Esophagus squamous epithelium (tissue), 4 donors: Measurements from ENCODE around the gene HLA-DQA2.

Source experiments
- CTCF ChIP-seq, 6 experiments: fragments of 450-650 bp in 4 of 6; fragments of 200-600 bp in 2 of 6; sonication (generic) in 2 of 6; IDR thresholded peaks; one replicate each; pipeline ENCODE4 v1.5.1; 2016 to 2019; ENCODE audit warnings: antibody characterized with exemption in 6 of 6, mild to moderate bottlenecking in 4 of 6, moderate library complexity in 4 of 6
- POLR2A ChIP-seq, 4 donors: fragments of 450-650 bp; IDR thresholded peaks; one replicate each; pipeline ENCODE4 v1.6.1; 2017; ENCODE audit warnings: antibody characterized with exemption in 4 of 4, mild to moderate bottlenecking in 4 of 4, moderate library complexity in 3 of 4

DNA sequence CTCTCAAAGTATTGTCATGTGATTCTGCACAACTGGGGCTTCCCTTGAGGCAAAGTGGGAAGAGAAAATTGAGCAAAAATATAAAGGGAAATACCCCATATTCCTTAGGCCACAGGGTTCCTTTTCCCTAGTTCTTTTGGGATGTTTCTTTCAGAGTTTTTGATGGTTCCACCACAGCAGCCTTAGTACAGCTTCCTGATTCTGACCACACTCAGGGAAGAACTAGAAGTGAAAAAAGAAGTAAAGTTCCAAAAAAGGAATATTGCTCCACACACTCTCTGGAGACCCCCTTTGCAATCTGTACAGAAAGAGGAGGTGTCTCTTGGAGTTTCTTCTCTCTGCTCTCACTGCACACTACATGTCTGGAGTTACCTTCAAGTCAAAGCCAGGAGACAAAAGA, 27.9 kb upstream of the HLA-DQA2 start:
- TF ChIP-seq CTCF (IDR thresholded peaks at IDR 0.05) (no peak), POLR2A (IDR thresholded peaks at IDR 0.05) (no peak)
